ENCODE data around the gene CHN2. TPM values are rescaled to one million over a fixed set of nuclear protein-coding genes. Genes with fewer than 3 reads are reported as not detected.

The CHN2 gene
- total RNA-seq, 1 experiment from 2014 or later: 0.15 TPM

- H3K4me1 ChIP-seq (ENCODE audit: control insufficient read depth, insufficient read depth, low read length): no peaks in the 10 kb centered on the region
- TF ChIP-seq TCF7L2 (IDR thresholded peaks at IDR 0.05; ENCODE audit: low read depth, low read length): no peak
- no peak for TF ChIP-seq REST (IDR thresholded peaks at IDR 0.05; ENCODE audit: insufficient read depth in 1 of 2, low read depth in 2 of 2, low read length in 1 of 2)
- TF ChIP-seq SIN3A (IDR thresholded peaks at IDR 0.05; ENCODE audit: borderline replicate concordance, insufficient read depth, low read depth, low read length): no peak
- no peak for TF ChIP-seq CTCF (IDR thresholded peaks at IDR 0.05)
- TF ChIP-seq POLR2AphosphoS5 (IDR thresholded peaks at IDR 0.05; ENCODE audit: low read depth, low read length): no peak
- in situ Hi-C loops (cut with HindIII; ENCODE audit: low pct_unique_long_range_greater_than_20kb, low sequenced_read_pairs): no loop called here
- POLR2A ChIA-PET: interaction anchor here (0.6 kb wide), 1 partner anchor 782 kb away, joined by 13 read pairs; no protein-coding TSS in a partner anchor
- peaks cover 10% of the 10 kb centered on the region for H3K27me3 ChIP-seq (ENCODE audit: control insufficient read depth, insufficient read depth, low read length)
- no peaks in the 10 kb centered on the region for H3K36me3 ChIP-seq (ENCODE audit: control insufficient read depth, insufficient read depth, low read length)
- H3K27ac ChIP-seq (ENCODE audit: low read length): no peak overlapping the region
- DNase-seq (ENCODE audit: low read depth, low spot score) (no peak), ATAC-seq (no peak)
- H3K4me3 ChIP-seq (ENCODE audit: low read depth in 2 of 2, low read length in 2 of 2): no peak overlapping the region
- no TSS peak for BruUV-seq (replicated peaks)
- CTCF ChIA-PET: interaction anchor here (1.0 kb wide), 1 partner anchor 233 kb away, joined by 5 read pairs; no protein-coding TSS in a partner anchor
- intact Hi-C loops (cut with micrococcal nuclease; ENCODE audit: unreplicated experiment): no loop called here
- H3K9me3 ChIP-seq (ENCODE audit: control insufficient read depth, insufficient read depth, low read depth, low read length): no peaks in the 10 kb centered on the region
Observed at GRCh38 chr7:29346231-29346978, 151.8 kb downstream of the CHN2 start.

- ATAC-seq (no peak), DNase-seq (ENCODE audit: low read depth, low spot score) (no peak)
- no TSS peak for BruUV-seq (replicated peaks)
- Histone ChIP-seq H3K27ac (ENCODE audit: low read length) (no peak overlapping the region), H3K4me1 (ENCODE audit: control insufficient read depth, insufficient read depth, low read length) (no peaks in the 10 kb centered on the region), H3K9me3 (ENCODE audit: control insufficient read depth, insufficient read depth, low read depth, low read length) (no peaks in the 10 kb centered on the region), H3K27me3 (ENCODE audit: control insufficient read depth, insufficient read depth, low read length) (peaks cover 10% of the 10 kb centered on the region), H3K4me3 (ENCODE audit: low read depth in 2 of 2, low read length in 2 of 2) (no peak overlapping the region), H3K36me3 (ENCODE audit: control insufficient read depth, insufficient read depth, low read length) (no peaks in the 10 kb centered on the region)
- in situ Hi-C loops (cut with HindIII; ENCODE audit: low pct_unique_long_range_greater_than_20kb, low sequenced_read_pairs): no loop called here
- POLR2A ChIA-PET: no interaction called here
- TF ChIP-seq SIN3A (IDR thresholded peaks at IDR 0.05; ENCODE audit: borderline replicate concordance, insufficient read depth, low read depth, low read length) (no peak), TCF7L2 (IDR thresholded peaks at IDR 0.05; ENCODE audit: low read depth, low read length) (no peak), REST (IDR thresholded peaks at IDR 0.05; ENCODE audit: insufficient read depth in 1 of 2, low read depth in 2 of 2, low read length in 1 of 2) (no peak), POLR2AphosphoS5 (IDR thresholded peaks at IDR 0.05; ENCODE audit: low read depth, low read length) (no peak), CTCF (IDR thresholded peaks at IDR 0.05) (no peak)
- intact Hi-C loops (cut with micrococcal nuclease; ENCODE audit: unreplicated experiment): no loop called here
- CTCF ChIA-PET: no interaction called here
Observed at GRCh38 chr7:29349362-29349761, 154.8 kb downstream of the CHN2 start.

Measured in Panc1 (cell line).